H1 (cell line): ENCODE results near the gene BNC2. TPM values are rescaled to one million over a fixed set of nuclear protein-coding genes. Genes with fewer than 3 reads are reported as not detected.

ENCODE experiments used
- CTCF ChIA-PET: fragments of 300-600 bp; sonication (Branson Sonifier 250); formaldehyde crosslinking; loops from one replicate; lab custom pipeline; 2021; ENCODE audit not compliant: partially characterized antibody; lab: Charles Lee
- POLR2A ChIA-PET: fragments of 300-600 bp; sonication (Branson Sonifier 250); formaldehyde crosslinking; loops from one replicate; lab custom pipeline; 2021; ENCODE audit warnings: inconsistent platforms; ENCODE audit not compliant: partially characterized antibody; lab: Charles Lee
- DNase-seq, 2 experiments: peaks; one replicate each; pipeline versions ENCODE4 v3.0.0 to v3.0.0-alpha.2; 2010 to 2022; ENCODE audit warnings: low spot score in 2 of 2, low read depth in 1 of 2, mixed read lengths in 1 of 2
- FAIRE-seq: peaks from 2 replicates; lab custom pipeline; 2011; peaks lifted over from hg19 to GRCh38; lab: Jason Lieb, UNC
- H2AFZ ChIP-seq: 2 replicates; pipeline ENCODE4 v1.8.1; 2012; ENCODE audit warnings: low read length, inconsistent platforms
- H2AK5ac ChIP-seq: 2 replicates; pipeline ENCODE4 v1.6.1; 2013; ENCODE audit warnings: low read depth, low read length
- H2BK120ac ChIP-seq: replicated peaks from 2 replicates; pipeline ENCODE3; 2013; ENCODE audit warnings: low read depth, low read length, inconsistent platforms
- H2BK12ac ChIP-seq: 2 replicates; pipeline ENCODE4 v1.6.1; 2013; ENCODE audit warnings: low read depth, low read length
- H2BK15ac ChIP-seq: 2 replicates; pipeline ENCODE4 v1.6.1; 2013; ENCODE audit warnings: low read length
- H2BK20ac ChIP-seq: 2 replicates; pipeline ENCODE4 v1.6.1; 2013; ENCODE audit warnings: low read length
- H2BK5ac ChIP-seq: 2 replicates; pipeline ENCODE4 v1.6.1; 2013; ENCODE audit warnings: low read depth, low read length
- H3K14ac ChIP-seq: 2 replicates; pipeline ENCODE4 v1.6.1; 2013; ENCODE audit warnings: inconsistent platforms; ENCODE audit not compliant: insufficient read length
- H3K18ac ChIP-seq: 2 replicates; pipeline ENCODE4 v1.6.1; 2013; ENCODE audit warnings: low read length; ENCODE audit errors: extremely low read depth
- H3K23ac ChIP-seq: 2 replicates; pipeline ENCODE4 v1.6.1; 2013; ENCODE audit warnings: inconsistent platforms; ENCODE audit not compliant: insufficient read length
- H3K23me2 ChIP-seq: 2 replicates; pipeline ENCODE4 v1.6.1; 2013; ENCODE audit warnings: low read depth, low read length
- H3K27ac ChIP-seq: 2 replicates; pipeline ENCODE4 v1.6.1; 2011; ENCODE audit warnings: low read depth, low read length, inconsistent platforms
- H3K27me3 ChIP-seq, 4 experiments: replicated peaks in 1 of 4; 1 replicate in 1 of 4; 2 replicates in 3 of 4; pipeline versions ENCODE4 v1.6.1 to v1.8.1; 2011 to 2013; ENCODE audit warnings: low read length in 3 of 4, mild to moderate bottlenecking in 3 of 4, inconsistent platforms in 2 of 4, mixed read lengths in 2 of 4, moderate library complexity in 1 of 4; ENCODE audit not compliant: control insufficient read depth in 3 of 4, insufficient read depth in 3 of 4; ENCODE audit errors: extremely low read depth in 1 of 4
- H3K36me3 ChIP-seq, 4 experiments: 2 replicates each; pipeline versions ENCODE4 v1.6.1 to v1.8.1; 2011 to 2013; ENCODE audit warnings: mild to moderate bottlenecking in 4 of 4, low read length in 3 of 4, moderate library complexity in 2 of 4, control low read depth in 1 of 4, inconsistent platforms in 1 of 4; ENCODE audit not compliant: insufficient read depth in 4 of 4, control insufficient read depth in 2 of 4
- H3K4ac ChIP-seq: replicated peaks from 2 replicates; pipeline ENCODE3; 2013; ENCODE audit warnings: low read length, low read depth, mixed read lengths, inconsistent platforms; ENCODE audit not compliant: insufficient read length
- H3K4me1 ChIP-seq, 4 experiments: replicated peaks in 1 of 4; 1 replicate in 1 of 4; 2 replicates in 3 of 4; pipeline versions ENCODE4 v1.6.1 to v1.8.1; 2011 to 2013; ENCODE audit warnings: low read length in 3 of 4, inconsistent platforms in 2 of 4, mixed read lengths in 1 of 4; ENCODE audit not compliant: insufficient read depth in 4 of 4, control insufficient read depth in 3 of 4
- H3K4me2 ChIP-seq, 2 experiments: 2 replicates each; pipeline versions ENCODE4 v1.6.1 to v1.8.1; 2011 to 2013; ENCODE audit warnings: low read depth in 2 of 2, low read length in 2 of 2, control low read depth in 1 of 2, inconsistent platforms in 1 of 2, mild to moderate bottlenecking in 1 of 2; ENCODE audit not compliant: insufficient read depth in 1 of 2
- H3K4me3 ChIP-seq, 4 experiments: fragments of 200-600, 300-600 bp in 1 of 4; sonication (generic), shearing (Covaris generic), sonication (Bioruptor Twin) in 1 of 4; 2 replicates each; pipeline versions ENCODE4 v1.5.1 to v1.8.1; 2011 to 2016; ENCODE audit warnings: low read length in 4 of 4, low read depth in 3 of 4, control low read depth in 2 of 4, inconsistent platforms in 2 of 4, mild to moderate bottlenecking in 2 of 4, mixed read lengths in 1 of 4, moderate library complexity in 1 of 4; ENCODE audit not compliant: insufficient read depth in 2 of 4; ENCODE audit errors: extremely low read depth in 1 of 4
- H3K56ac ChIP-seq: replicated peaks from 2 replicates; pipeline ENCODE3; 2013; ENCODE audit warnings: low read depth, mild to moderate bottlenecking, mixed read lengths, low read length, inconsistent platforms; ENCODE audit not compliant: insufficient read length
- H3K79me1 ChIP-seq: 2 replicates; pipeline ENCODE4 v1.6.1; 2013; ENCODE audit warnings: low read depth, low read length, control low read depth
- H3K79me2 ChIP-seq, 2 experiments: 2 replicates each; pipeline versions ENCODE4 v1.6.1 to v1.8.1; 2012 to 2013; ENCODE audit warnings: low read length in 2 of 2, mild to moderate bottlenecking in 2 of 2, inconsistent platforms in 1 of 2; ENCODE audit not compliant: insufficient read depth in 2 of 2, control insufficient read depth in 1 of 2
- H3K9ac ChIP-seq, 4 experiments: replicated peaks in 1 of 4; 1 replicate in 1 of 4; 2 replicates in 3 of 4; pipeline versions ENCODE4 v1.6.1 to v1.8.1; 2011 to 2013; ENCODE audit warnings: low read depth in 3 of 4, low read length in 3 of 4, control low read depth in 2 of 4, mild to moderate bottlenecking in 2 of 4, moderate library complexity in 2 of 4, inconsistent platforms in 1 of 4; ENCODE audit errors: extremely low read depth in 1 of 4
- H3K9me3 ChIP-seq, 2 experiments: 2 replicates each; pipeline versions ENCODE4 v1.6.1 to v1.8.1; 2012 to 2013; ENCODE audit warnings: mild to moderate bottlenecking in 2 of 2, moderate library complexity in 2 of 2, control low read depth in 1 of 2, inconsistent platforms in 1 of 2, low read depth in 1 of 2, low read length in 1 of 2, mixed read lengths in 1 of 2; ENCODE audit not compliant: insufficient read depth in 2 of 2
- H4K20me1 ChIP-seq, 2 experiments: replicated peaks in 1 of 2; 2 replicates each; pipeline versions ENCODE3 to v1.8.1; 2011 to 2013; ENCODE audit warnings: inconsistent platforms in 2 of 2, low read length in 2 of 2, mild to moderate bottlenecking in 1 of 2; ENCODE audit not compliant: insufficient read depth in 2 of 2, control insufficient read depth in 1 of 2
- H4K5ac ChIP-seq: 2 replicates; pipeline ENCODE4 v1.6.1; 2013; ENCODE audit warnings: low read length, low read depth, mixed read lengths, inconsistent platforms; ENCODE audit not compliant: insufficient read length
- H4K8ac ChIP-seq: 2 replicates; pipeline ENCODE4 v1.8.0; 2013; ENCODE audit warnings: mild to moderate bottlenecking, moderate library complexity, low read length, inconsistent platforms; ENCODE audit not compliant: insufficient read depth; ENCODE audit errors: extremely low read depth
- H4K91ac ChIP-seq: replicated peaks from 2 replicates; pipeline ENCODE3; 2013; ENCODE audit warnings: low read length, mixed read lengths, inconsistent platforms; ENCODE audit not compliant: insufficient read length
- BRCA1 ChIP-seq: IDR thresholded peaks from 2 replicates; pipeline ENCODE4 v1.6.1; 2012; ENCODE audit warnings: low read depth, low read length, improper control_type of control experiment
- CHD2 ChIP-seq: IDR thresholded peaks from 2 replicates; pipeline ENCODE4 v1.6.1; 2012; ENCODE audit warnings: low read length, improper control_type of control experiment
- EP300 ChIP-seq, 2 experiments: IDR thresholded peaks; 1 replicate in 1 of 2; 2 replicates in 1 of 2; pipeline ENCODE4 v1.6.1; 2011 to 2012; ENCODE audit warnings: low read depth in 2 of 2, low read length in 2 of 2, mild to moderate bottlenecking in 2 of 2, borderline replicate concordance in 1 of 2, inconsistent platforms in 1 of 2, moderate library complexity in 1 of 2
- GTF2F1 ChIP-seq: IDR thresholded peaks from 2 replicates; pipeline ENCODE4 v1.6.1; 2012; ENCODE audit warnings: low read depth, low read length, improper control_type of control experiment, borderline replicate concordance
- KDM5A ChIP-seq: fragments of 200-600 bp; IDR thresholded peaks from 2 replicates; pipeline ENCODE4 v1.7.1; 2012; ENCODE audit warnings: mild to moderate bottlenecking, low read length, inconsistent platforms, mixed read lengths
- RBBP5 ChIP-seq: IDR thresholded peaks from 2 replicates; pipeline ENCODE4 v1.7.1; 2012; ENCODE audit warnings: low read depth, mild to moderate bottlenecking, inconsistent platforms, low read length, moderate library complexity, borderline replicate concordance
- SAP30 ChIP-seq: fragments of 300-600 bp; sonication (generic); IDR thresholded peaks from 2 replicates; pipeline ENCODE4 v1.7.1; 2012; ENCODE audit warnings: low read length, moderate library complexity, mild to moderate bottlenecking, inconsistent platforms; ENCODE audit not compliant: insufficient read depth, insufficient replicate concordance
- SIRT6 ChIP-seq: IDR thresholded peaks from one replicate; pipeline ENCODE4 v1.7.1; 2012; ENCODE audit warnings: low read length, inconsistent platforms
- SP4 ChIP-seq: IDR thresholded peaks from 2 replicates; pipeline ENCODE4 v1.6.1; 2012; ENCODE audit warnings: low read length, inconsistent platforms
- TAF7 ChIP-seq: optimal IDR thresholded peaks from 2 replicates; pipeline ENCODE3; 2011; ENCODE audit warnings: low read depth, mild to moderate bottlenecking, inconsistent platforms, low read length, moderate library complexity, borderline replicate concordance
- USF2 ChIP-seq: IDR thresholded peaks from 2 replicates; pipeline ENCODE4 v1.6.1; 2011; ENCODE audit warnings: low read length, improper control_type of control experiment
- WGBS, 2 experiments: shearing (Covaris generic) in 1 of 2; methylation state at CpG; one replicate each; pipeline versions ENCODE4 v1.1.6 to v1.1.7; 2013 to 2015; ENCODE audit warnings: low lambda C conversion rate in 2 of 2, mixed read lengths in 2 of 2, inconsistent platforms in 1 of 2, low coverage in 1 of 2, missing lambda C conversion rate in 1 of 2; ENCODE audit not compliant: insufficient replicate concordance in 2 of 2, insufficient coverage in 1 of 2, insufficient read length in 1 of 2; ENCODE audit errors: extremely low coverage in 1 of 2, missing lambda C conversion rate in 1 of 2; 5-methylcytosine and 5-hydroxymethylcytosine counted together
- polyA plus RNA-seq, 7 experiments: library from polyadenylated mRNA; depleted of rRNA in 3 of 7; stranded (reverse) in 5 of 7; unstranded in 2 of 7; fragments of >200 nt in 5 of 7; fragments of 200-250 nt in 2 of 7; gene quantifications; 1 replicate in 5 of 7; 2 replicates in 1 of 7; 4 replicates in 1 of 7; pipeline versions ENCODE4 v1.2.1 to v1.2.3, GENCODE V29; 2011 to 2013; ENCODE audit warnings: missing spikeins in 2 of 7, mixed read lengths in 2 of 7
- total RNA-seq: library from RNA; stranded (reverse); fragmentation: NEBNext Ultra II Directional; extraction: Animal tissue kit (Norgen Biotek cat#: 25700); gene quantifications from 2 replicates; pipeline ENCODE4 v1.2.1, GENCODE V29; 2021

Gene BNC2
- total and polyA plus RNA-seq, 2 of the 8 experiments (the other 6 are each of a cell fraction or from before 2014, with no cell fraction given), result 16.0 to 26.8 TPM

DNA sequence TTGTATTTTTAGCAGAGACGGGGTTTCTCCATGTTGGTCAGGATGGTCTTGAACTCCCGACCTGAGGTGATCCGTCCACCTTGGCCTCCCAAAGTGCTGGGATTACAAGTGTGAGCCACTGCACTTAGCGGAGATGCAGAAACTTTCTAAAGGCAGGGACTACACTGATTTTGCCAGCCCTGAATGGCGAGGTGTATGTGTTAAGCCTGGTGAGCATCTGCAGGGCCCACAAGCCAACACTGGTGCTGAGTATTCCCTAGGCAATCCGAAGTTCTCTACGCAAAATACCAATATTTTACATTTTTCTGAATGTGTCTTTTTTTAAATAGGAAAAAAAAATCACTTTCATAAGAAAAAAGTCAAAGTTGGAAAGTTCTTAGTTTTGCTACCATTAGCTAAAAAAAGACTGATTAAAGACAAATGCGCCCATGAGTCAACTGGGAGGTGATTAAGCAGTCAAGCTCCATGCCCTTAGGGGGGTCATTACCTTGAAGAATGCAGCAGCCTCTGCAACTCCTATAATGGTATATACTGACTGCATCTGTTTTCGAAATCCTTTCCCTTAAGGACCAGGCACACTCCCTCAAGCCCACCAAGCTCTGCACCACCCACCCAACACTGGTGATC, 502.8 kb downstream of the BNC2 start:
- H2BK12ac ChIP-seq, result no peak overlapping the region
- H3K36me3 ChIP-seq, result no peaks in the 10 kb centered on the region
- H4K5ac ChIP-seq, result no peak overlapping the region
- H4K91ac ChIP-seq, result no peak overlapping the region
- no peak overlapping the region for H3K23ac ChIP-seq
- H3K4me3 ChIP-seq, result no peak overlapping the region
- POLR2A ChIA-PET, result interaction anchor here (0.6 kb wide), 1 partner anchor 1375 kb away, joined by 3 read pairs; no protein-coding TSS in a partner anchor
- H2BK5ac ChIP-seq, result no peak overlapping the region
- H3K14ac ChIP-seq, result no peak overlapping the region
- H3K23me2 ChIP-seq, result no peaks in the 10 kb centered on the region
- no peak overlapping the region for H2AFZ ChIP-seq
- no peak overlapping the region for H2AK5ac ChIP-seq
- no peak overlapping the region for H4K8ac ChIP-seq
- no peaks in the 10 kb centered on the region for H3K9me3 ChIP-seq
- no peak overlapping the region for H3K18ac ChIP-seq
- H3K27me3 ChIP-seq, result no peaks in the 10 kb centered on the region
- H3K56ac ChIP-seq, result no peak overlapping the region
- H3K4me1 ChIP-seq, result no peaks in the 10 kb centered on the region
- no peak for DNase-seq
- no peaks in the 10 kb centered on the region for H4K20me1 ChIP-seq
- CTCF ChIA-PET, result interaction anchor here (0.9 kb wide), 1 partner anchor 9 kb away, joined by 3 read pairs; no protein-coding TSS in a partner anchor
- H2BK15ac ChIP-seq, result no peak overlapping the region
- H2BK120ac ChIP-seq, result no peak overlapping the region
- H2BK20ac ChIP-seq, result no peak overlapping the region
- WGBS, 2 experiments, result 94% methylated on average over 9 of the region's 9 CpGs; no CpG with 5 or more reads in 1 of the 2 experiments
- no peak overlapping the region for H3K4me2 ChIP-seq
- no peak for FAIRE-seq
- no peak overlapping the region for H3K27ac ChIP-seq
- no peak overlapping the region for H3K4ac ChIP-seq
- peaks cover 0 to 2% of the 10 kb centered on the region in 2 experiments; a peak in 1 of 4 replicates for H3K79me2 ChIP-seq
- no peaks in the 10 kb centered on the region for H3K79me1 ChIP-seq
- H3K9ac ChIP-seq, result no peak overlapping the region
- TF ChIP-seq KDM5A, result no peak
- no peak for TF ChIP-seq GTF2F1
- no peak for TF ChIP-seq EP300 (IDR thresholded peaks at IDR 0.05; ENCODE audit: borderline replicate concordance in 1 of 2, low read depth in 2 of 2, low read length in 2 of 2)
- no peak for TF ChIP-seq RBBP5
- TF ChIP-seq TAF7, result no peak
- no peak for TF ChIP-seq USF2
- TF ChIP-seq CHD2, result no peak
- TF ChIP-seq BRCA1, result no peak
- no peak for TF ChIP-seq SAP30
- no peak for TF ChIP-seq SIRT6
- no peak for TF ChIP-seq SP4
